GM10266 (cell line): Measurements from ENCODE around the gene CD53.
"Not testable (repeated sequence)": the region's sequence is repeated elsewhere in the genome, so short reads cannot be mapped to it uniquely, and the experiment has no call there.

ENCODE experiments used
- DNase-seq: peaks from one replicate; pipeline ENCODE4 v3.0.0; 2012; ENCODE audit errors: extremely low spot score
- CTCF ChIP-seq: IDR thresholded peaks from 2 replicates; pipeline ENCODE4 v1.5.1; 2012; ENCODE audit warnings: mild to moderate bottlenecking, low read depth; ENCODE audit not compliant: control insufficient read depth, insufficient read depth; ENCODE audit errors: missing control alignments

The CD53 gene

DNA sequence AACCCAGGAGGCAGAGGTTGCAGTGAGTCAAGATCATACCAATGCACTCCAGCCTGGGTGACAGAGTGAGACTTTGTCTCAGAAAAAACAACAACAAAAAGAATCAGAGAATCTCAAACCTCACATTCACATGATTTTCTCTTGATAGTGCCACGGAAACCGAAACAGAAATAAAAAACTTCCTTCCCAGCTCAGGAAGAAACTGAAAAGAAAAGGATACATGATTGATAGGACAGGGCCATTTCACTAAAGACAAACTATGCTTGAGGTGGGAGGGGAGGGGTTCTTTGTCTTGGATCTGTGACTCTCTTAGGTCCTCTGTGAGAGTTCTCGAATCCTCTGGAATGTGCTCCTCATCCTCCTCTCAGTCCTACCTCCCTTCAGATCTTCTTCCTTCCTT lies 19.8 kb upstream of the CD53 start:
- no peak for TF ChIP-seq CTCF
- no peak for DNase-seq

DNA sequence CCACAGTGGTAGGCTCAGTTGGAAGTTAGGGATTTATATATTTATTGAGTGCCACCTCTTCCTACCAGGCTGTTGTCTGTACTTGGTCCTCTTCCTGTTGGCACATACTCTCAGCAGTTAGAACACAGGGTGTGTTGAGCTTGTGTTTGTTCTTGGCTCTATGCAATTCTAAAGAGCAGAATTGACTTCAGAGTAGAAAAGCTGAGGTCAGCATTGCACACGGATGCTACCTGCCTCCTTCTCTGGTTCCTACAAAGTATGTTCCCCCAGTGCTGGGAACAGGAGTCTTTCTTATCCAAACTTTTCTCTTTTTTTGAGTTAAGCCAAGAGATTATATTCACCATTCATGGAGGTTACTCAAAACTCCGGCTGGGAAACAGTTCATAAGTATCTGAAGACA lies 16.5 kb upstream of the CD53 start:
- TF ChIP-seq CTCF: no peak
- no peak for DNase-seq

GRCh38 chr1:110857964-110858948 lies 14.7 kb upstream of the CD53 start:
- no peak for DNase-seq

DNA sequence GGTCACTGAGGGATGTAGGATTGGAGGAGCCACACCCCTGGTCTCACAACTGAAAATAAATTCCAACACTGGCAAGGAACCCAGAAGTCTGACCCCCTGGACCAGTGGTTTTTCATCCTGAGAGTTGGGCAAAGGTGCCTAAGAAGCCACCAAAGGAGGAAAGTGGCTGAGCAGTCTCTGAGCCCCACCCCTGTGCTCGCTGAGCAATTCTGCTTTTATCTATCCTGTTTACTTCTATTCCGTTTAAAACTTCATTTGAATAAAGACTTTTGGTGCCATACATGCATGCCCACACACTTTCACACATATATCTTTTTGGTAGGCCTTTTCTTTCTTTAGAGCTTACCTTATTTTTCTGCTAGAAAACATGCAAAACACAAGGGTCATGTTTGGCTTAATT lies 13.9 kb upstream of the CD53 start:
- DNase-seq: no peak
- no peak for TF ChIP-seq CTCF

More at GRCh38 chr1:110857964-110858948, 14.7 kb upstream of the CD53 start:
- TF ChIP-seq CTCF: no peak

DNA sequence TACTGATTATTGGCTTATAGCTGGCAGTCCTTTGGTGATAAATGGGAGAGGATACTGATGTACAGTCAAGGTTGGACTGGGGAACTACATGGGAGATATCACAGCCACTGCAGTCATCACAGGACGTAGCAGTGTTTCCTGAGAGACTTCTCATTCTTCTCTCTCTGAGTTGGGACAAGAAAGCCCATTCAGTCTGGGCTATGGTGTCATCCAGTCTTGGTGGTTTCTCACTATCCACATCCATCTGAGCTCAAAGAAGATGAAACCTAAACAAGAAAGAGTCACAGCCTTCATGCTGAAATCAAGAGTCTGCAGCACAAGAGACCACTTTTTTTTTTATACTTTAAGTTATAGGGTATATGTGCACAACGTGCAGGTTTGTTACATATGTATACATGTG lies 12.8 kb upstream of the CD53 start:
- no peak for DNase-seq
- no peak for TF ChIP-seq CTCF

- DNase-seq: not testable (repeated sequence)
These were observed 12.3 kb upstream of the CD53 start for GRCh38 chr1:110860620-110861019.

DNA sequence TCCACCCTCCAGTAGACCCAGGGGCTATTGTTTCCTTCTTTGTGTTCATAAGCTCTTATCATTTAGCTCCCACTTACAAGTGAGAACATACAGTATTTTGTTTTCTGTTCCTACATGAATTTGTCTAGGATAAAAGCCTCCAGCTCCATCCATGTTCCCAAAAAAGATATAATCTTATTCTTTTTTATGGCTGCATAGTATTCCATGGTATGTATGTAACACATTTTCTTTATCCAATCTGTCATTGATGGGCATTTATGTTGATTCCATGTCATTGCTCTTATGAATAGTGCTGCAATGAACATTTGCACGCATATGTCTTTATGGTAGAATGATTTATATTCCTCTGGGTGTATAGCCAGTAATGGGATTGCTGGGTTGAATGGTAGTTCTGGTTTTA lies 11.0 kb upstream of the CD53 start:
- DNase-seq: not testable (repeated sequence)

DNA sequence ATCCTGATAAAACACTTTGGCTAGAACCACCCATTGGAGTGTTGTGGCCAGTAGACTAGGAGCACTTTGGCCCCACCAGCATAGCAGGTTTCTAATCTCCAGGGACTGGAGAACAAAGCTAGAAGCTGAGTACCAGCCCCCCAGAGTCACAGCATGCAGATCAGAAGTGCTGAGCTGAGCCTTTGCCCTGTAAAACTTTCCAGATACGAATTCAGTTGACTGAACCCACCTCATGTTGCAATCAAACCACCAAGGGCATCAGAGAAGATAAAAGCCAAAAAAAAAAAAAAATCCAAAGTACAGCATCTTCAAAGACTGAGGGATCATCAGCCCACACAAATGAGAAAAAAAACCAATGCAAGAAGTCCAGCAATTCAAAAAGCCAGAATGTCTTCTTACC lies 8.7 kb upstream of the CD53 start:
- DNase-seq: no peak
- TF ChIP-seq CTCF: no peak
